Loucy (cell line): Measurements from ENCODE around the gene SH3RF1.

Source experiments
- H2AFZ ChIP-seq: fragments of 200-600 bp; sonication (generic); 2 replicates; pipeline ENCODE4 v1.6.0; 2016; ENCODE audit warnings: antibody characterized with exemption, mild to moderate bottlenecking, low read length, moderate library complexity
- H3F3A ChIP-seq: fragments of 200-600 bp; 2 replicates; pipeline ENCODE4 v1.6.0; 2016; ENCODE audit warnings: antibody characterized with exemption, low read depth, mild to moderate bottlenecking
- H3K27me3 ChIP-seq: fragments of 200-600 bp; sonication (generic); 2 replicates; pipeline ENCODE4 v1.6.1; 2014; ENCODE audit warnings: low read length, mild to moderate bottlenecking; ENCODE audit not compliant: insufficient read depth, poor library complexity, severe bottlenecking
- H3K36me3 ChIP-seq: fragments of 200-600 bp; sonication (generic); 2 replicates; pipeline ENCODE4 v1.6.1; 2016; ENCODE audit warnings: low read length; ENCODE audit not compliant: insufficient read depth
- H3K4me1 ChIP-seq: fragments of 200-600 bp; sonication (generic); 2 replicates; pipeline ENCODE4 v1.5.1; 2014; ENCODE audit warnings: low read length, mild to moderate bottlenecking; ENCODE audit not compliant: insufficient read depth, poor library complexity, severe bottlenecking
- H3K4me2 ChIP-seq: fragments of 200-600 bp; sonication (generic); 2 replicates; pipeline ENCODE4 v1.6.0; 2014; ENCODE audit warnings: antibody characterized with exemption, low read length, low read depth, mild to moderate bottlenecking; ENCODE audit not compliant: poor library complexity, severe bottlenecking
- H3K4me3 ChIP-seq: fragments of 200-600 bp; sonication (generic); 2 replicates; pipeline ENCODE4 v1.5.1; 2014; ENCODE audit warnings: low read length, mild to moderate bottlenecking, mixed read lengths; ENCODE audit not compliant: poor library complexity, severe bottlenecking
- H3K79me2 ChIP-seq: fragments of 200-600 bp; sonication (generic); 2 replicates; pipeline ENCODE4 v1.6.1; 2014; ENCODE audit warnings: low read length; ENCODE audit not compliant: insufficient read depth
- H3K9ac ChIP-seq: fragments of 200-600 bp; sonication (generic); 2 replicates; pipeline ENCODE4 v1.6.0; 2014; ENCODE audit warnings: mild to moderate bottlenecking, low read depth, low read length, moderate library complexity; ENCODE audit not compliant: poor library complexity, severe bottlenecking
- H3K9me2 ChIP-seq: fragments of 200-600 bp; sonication (generic); replicated peaks from 2 replicates; pipeline ENCODE4 v1.6.1; 2016; ENCODE audit warnings: low read depth, low read length, mixed read lengths
- H3K9me3 ChIP-seq: fragments of 200-600 bp; sonication (generic); 2 replicates; pipeline ENCODE4 v1.6.1; 2014; ENCODE audit warnings: mild to moderate bottlenecking, antibody characterized with exemption, low read length, low read depth; ENCODE audit not compliant: insufficient read depth
- H4K20me1 ChIP-seq: fragments of 200-600 bp; sonication (generic); 2 replicates; pipeline ENCODE4 v1.6.0; 2014; ENCODE audit warnings: antibody characterized with exemption, low read length, mild to moderate bottlenecking; ENCODE audit not compliant: insufficient read depth, poor library complexity, severe bottlenecking
- CTCF ChIP-seq: fragments of 200-600 bp; sonication (generic); conservative IDR thresholded peaks from 2 replicates; pipeline ENCODE4 v1.5.1; 2014; ENCODE audit warnings: mild to moderate bottlenecking, antibody characterized with exemption, low read length
- EZH2phosphoT487 ChIP-seq: fragments of 200-600 bp; IDR thresholded peaks from 2 replicates; pipeline ENCODE4 v1.6.1; 2018; ENCODE audit warnings: antibody characterized with exemption, mild to moderate bottlenecking, moderate library complexity, borderline replicate concordance

SH3RF1 gene

GRCh38 chr4:169128902-169129301 is 141.9 kb downstream of the SH3RF1 start:
- H3K79me2 ChIP-seq: no peaks in the 10 kb centered on the region

GRCh38 chr4:169127314-169127713 is 143.4 kb downstream of the SH3RF1 start:
- H3K27me3 ChIP-seq: no peaks in the 10 kb centered on the region
- no peaks in the 10 kb centered on the region for H3K79me2 ChIP-seq
- no peaks in the 10 kb centered on the region for H3F3A ChIP-seq
- H3K4me1 ChIP-seq: no peaks in the 10 kb centered on the region
- no peaks in the 10 kb centered on the region for H3K9me3 ChIP-seq
- no peaks in the 10 kb centered on the region for H3K9me2 ChIP-seq
- H3K4me2 ChIP-seq: no peak overlapping the region
- no peak overlapping the region for H3K4me3 ChIP-seq
- H3K9ac ChIP-seq: no peak overlapping the region
- H3K36me3 ChIP-seq: peaks cover 11% of the 10 kb centered on the region; the same call in 1 of the 2 replicates
- TF ChIP-seq EZH2phosphoT487 (no peak), CTCF (no peak)
- no peaks in the 10 kb centered on the region for H4K20me1 ChIP-seq
- H2AFZ ChIP-seq: no peak overlapping the region

More at GRCh38 chr4:169128902-169129301, 141.9 kb downstream of the SH3RF1 start:
- no peaks in the 10 kb centered on the region for H3F3A ChIP-seq
- H3K27me3 ChIP-seq: no peaks in the 10 kb centered on the region
- H4K20me1 ChIP-seq: no peaks in the 10 kb centered on the region
- H2AFZ ChIP-seq: no peak overlapping the region
- no peak overlapping the region for H3K4me2 ChIP-seq
- no peaks in the 10 kb centered on the region for H3K9me2 ChIP-seq
- no peak overlapping the region for H3K9ac ChIP-seq
- TF ChIP-seq CTCF (no peak), EZH2phosphoT487 (no peak)
- no peaks in the 10 kb centered on the region for H3K9me3 ChIP-seq
- H3K4me3 ChIP-seq: no peak overlapping the region
- peaks cover 11% of the 10 kb centered on the region; the same call in 1 of the 2 replicates for H3K36me3 ChIP-seq
- no peaks in the 10 kb centered on the region for H3K4me1 ChIP-seq

- TF ChIP-seq EZH2phosphoT487 (no peak), CTCF (no peak)
- Histone ChIP-seq H2AFZ (no peak overlapping the region), H3K9me2 (no peaks in the 10 kb centered on the region), H3K9ac (no peak overlapping the region), H4K20me1 (no peaks in the 10 kb centered on the region), H3K27me3 (no peaks in the 10 kb centered on the region), H3K36me3 (peaks cover 16% of the 10 kb centered on the region; the same call in 1 of the 2 replicates), H3K9me3 (no peaks in the 10 kb centered on the region), H3K4me3 (no peak overlapping the region), H3K4me2 (no peak overlapping the region), H3F3A (no peaks in the 10 kb centered on the region), H3K4me1 (no peaks in the 10 kb centered on the region), H3K79me2 (no peaks in the 10 kb centered on the region)
These were observed 146.1 kb downstream of the SH3RF1 start for GRCh38 chr4:169124661-169125060.
